Mesenchymal stem cell (in vitro differentiated cells and primary cell): Measurements from ENCODE around the gene OR2V2.
A peak's percentile ranks its signal among the peaks of the same experiment; 100 is the strongest.

Experiments used
- DNase-seq: peaks from one replicate; pipeline ENCODE4 v3.0.0-alpha.2; 2013
- H2AFZ ChIP-seq: one replicate; pipeline ENCODE4 v1.6.1; 2013; ENCODE audit warnings: low read depth, mild to moderate bottlenecking, control low read depth, inconsistent platforms, low read length, moderate library complexity
- H2AK5ac ChIP-seq: 2 replicates; pipeline ENCODE4 v1.6.1; 2013; ENCODE audit warnings: low read length, moderate library complexity, mild to moderate bottlenecking, inconsistent platforms; ENCODE audit not compliant: severe bottlenecking
- H2BK120ac ChIP-seq: one replicate; pipeline ENCODE4 v1.6.1; 2013; ENCODE audit warnings: low read depth, mild to moderate bottlenecking, inconsistent platforms, low read length, moderate library complexity
- H2BK12ac ChIP-seq, 2 experiments: one replicate each; pipeline ENCODE4 v1.6.1; 2013; ENCODE audit warnings: inconsistent platforms in 2 of 2, low read length in 2 of 2, mild to moderate bottlenecking in 2 of 2, moderate library complexity in 2 of 2, control low read depth in 1 of 2
- H2BK15ac ChIP-seq: one replicate; pipeline ENCODE4 v1.6.1; 2013; ENCODE audit warnings: mild to moderate bottlenecking, low read depth, inconsistent platforms; ENCODE audit not compliant: poor library complexity, severe bottlenecking
- H2BK5ac ChIP-seq: 2 replicates; pipeline ENCODE4 v1.6.1; 2013; ENCODE audit warnings: low read depth, mild to moderate bottlenecking, low read length, control low read depth, inconsistent platforms; ENCODE audit not compliant: poor library complexity, severe bottlenecking
- H3K14ac ChIP-seq, 2 experiments: one replicate each; pipeline ENCODE4 v1.6.1; 2013; ENCODE audit warnings: inconsistent platforms in 2 of 2, low read length in 2 of 2, control low read depth in 1 of 2, mild to moderate bottlenecking in 1 of 2, moderate library complexity in 1 of 2
- H3K18ac ChIP-seq, 2 experiments: one replicate each; pipeline ENCODE4 v1.6.1; 2013; ENCODE audit warnings: inconsistent platforms in 2 of 2, low read length in 2 of 2, control low read depth in 1 of 2, low read depth in 1 of 2, mild to moderate bottlenecking in 1 of 2
- H3K23ac ChIP-seq, 2 experiments: one replicate each; pipeline ENCODE4 v1.6.1; 2013; ENCODE audit warnings: inconsistent platforms in 2 of 2, low read length in 2 of 2, mild to moderate bottlenecking in 2 of 2, moderate library complexity in 2 of 2, control low read depth in 1 of 2
- H3K27ac ChIP-seq: 2 replicates; pipeline ENCODE4 v1.5.1; 2013; ENCODE audit warnings: mild to moderate bottlenecking, moderate library complexity, low read length, control low read depth, inconsistent platforms; ENCODE audit not compliant: poor library complexity, severe bottlenecking
- H3K27me3 ChIP-seq, 2 experiments: 2 replicates each; pipeline versions ENCODE4 v1.6.1 to v1.7.0; 2013; ENCODE audit warnings: low read length in 2 of 2, mild to moderate bottlenecking in 2 of 2, moderate library complexity in 2 of 2, control low read depth in 1 of 2, inconsistent platforms in 1 of 2; ENCODE audit not compliant: control insufficient read depth in 1 of 2, insufficient read depth in 1 of 2
- H3K36me3 ChIP-seq, 2 experiments: 2 replicates each; pipeline versions ENCODE4 v1.6.1 to v1.7.0; 2013; ENCODE audit warnings: low read length in 2 of 2, control low read depth in 1 of 2, inconsistent platforms in 1 of 2, low read depth in 1 of 2, mild to moderate bottlenecking in 1 of 2; ENCODE audit not compliant: insufficient read depth in 2 of 2, control insufficient read depth in 1 of 2
- H3K4ac ChIP-seq, 2 experiments: one replicate each; pipeline ENCODE4 v1.6.1; 2013; ENCODE audit warnings: inconsistent platforms in 2 of 2, low read length in 2 of 2, mild to moderate bottlenecking in 2 of 2, moderate library complexity in 2 of 2, control low read depth in 1 of 2, low read depth in 1 of 2
- H3K4me1 ChIP-seq: 2 replicates; pipeline ENCODE4 v1.6.1; 2013; ENCODE audit warnings: low read depth, low read length, control low read depth; ENCODE audit not compliant: control insufficient read depth, insufficient read depth
- H3K4me2 ChIP-seq: 2 replicates; pipeline ENCODE4 v1.6.1; 2013; ENCODE audit warnings: low read length, mild to moderate bottlenecking, inconsistent platforms; ENCODE audit not compliant: poor library complexity, severe bottlenecking
- H3K4me3 ChIP-seq, 2 experiments: 2 replicates each; pipeline versions ENCODE4 v1.5.1 to v1.7.0; 2013; ENCODE audit warnings: low read length in 2 of 2, mild to moderate bottlenecking in 2 of 2, control low read depth in 1 of 2, low read depth in 1 of 2; ENCODE audit not compliant: insufficient read depth in 1 of 2
- H3K79me1 ChIP-seq: replicated peaks from 2 replicates; pipeline ENCODE4 v1.6.1; 2013; ENCODE audit warnings: mild to moderate bottlenecking, control low read depth, low read length, inconsistent platforms; ENCODE audit not compliant: poor library complexity, severe bottlenecking
- H3K9ac ChIP-seq: 2 replicates; pipeline ENCODE4 v1.7.0; 2013; ENCODE audit warnings: mild to moderate bottlenecking, low read length, moderate library complexity
- H3K9me3 ChIP-seq: 2 replicates; pipeline ENCODE4 v1.7.0; 2013; ENCODE audit warnings: mild to moderate bottlenecking, low read length; ENCODE audit not compliant: control insufficient read depth
- H4K8ac ChIP-seq: one replicate; pipeline ENCODE4 v1.6.1; 2013; ENCODE audit warnings: inconsistent platforms, mild to moderate bottlenecking, low read length, moderate library complexity
- H4K91ac ChIP-seq: one replicate; pipeline ENCODE4 v1.6.1; 2013; ENCODE audit warnings: mild to moderate bottlenecking, low read length, inconsistent platforms
- WGBS: methylation state at CpG from one replicate; pipeline ENCODE4 v1.1.7; 2013; ENCODE audit warnings: mixed read lengths; 5-methylcytosine and 5-hydroxymethylcytosine counted together

The OR2V2 gene

DNA sequence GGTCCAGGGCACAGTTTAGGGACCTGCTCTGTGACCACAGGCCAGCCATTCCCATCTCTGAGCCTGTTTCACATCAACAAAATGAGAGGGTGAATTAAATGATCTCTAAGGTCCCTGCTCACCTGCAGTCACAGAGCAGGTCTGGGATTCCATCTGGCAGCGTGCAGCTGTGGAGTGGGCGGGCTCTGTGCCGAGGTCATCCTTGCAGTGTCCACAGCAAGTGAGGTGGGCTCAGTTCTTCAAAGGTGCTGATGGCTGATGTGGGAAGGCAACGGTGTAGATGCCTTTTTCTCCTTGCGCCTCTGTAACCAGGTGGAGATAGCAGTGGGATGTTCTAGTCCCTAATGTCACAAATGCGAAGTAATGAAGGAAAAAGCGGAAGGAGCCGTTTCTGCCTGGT is 28.3 kb upstream of the OR2V2 start:
- no peak overlapping the region for H4K91ac ChIP-seq
- H3K36me3 ChIP-seq, result no peaks in the 10 kb centered on the region
- no peak overlapping the region for H2AK5ac ChIP-seq
- no peak overlapping the region for H3K27ac ChIP-seq
- no peak overlapping the region for H2BK5ac ChIP-seq
- no peak overlapping the region for H2BK120ac ChIP-seq
- H3K9ac ChIP-seq, result no peak overlapping the region
- no peak overlapping the region for H3K4me2 ChIP-seq
- no peak for DNase-seq
- no peak overlapping the region for H2BK12ac ChIP-seq
- peaks cover 3% of the 10 kb centered on the region for H3K4me1 ChIP-seq
- H2AFZ ChIP-seq, result no peak overlapping the region
- 82% methylated on average over 8 of the region's 8 CpGs for WGBS
- H2BK15ac ChIP-seq, result no peak overlapping the region
- no peak overlapping the region for H3K23ac ChIP-seq
- no peak overlapping the region for H3K18ac ChIP-seq
- H3K4me3 ChIP-seq, result no peak overlapping the region
- H3K4ac ChIP-seq, result no peak overlapping the region
- H3K9me3 ChIP-seq, result no peaks in the 10 kb centered on the region
- peaks cover 5 to 6% of the 10 kb centered on the region in 2 experiments for H3K27me3 ChIP-seq
- no peak overlapping the region for H3K14ac ChIP-seq
- H3K79me1 ChIP-seq, result no peaks in the 10 kb centered on the region
- H4K8ac ChIP-seq, result no peak overlapping the region

DNA sequence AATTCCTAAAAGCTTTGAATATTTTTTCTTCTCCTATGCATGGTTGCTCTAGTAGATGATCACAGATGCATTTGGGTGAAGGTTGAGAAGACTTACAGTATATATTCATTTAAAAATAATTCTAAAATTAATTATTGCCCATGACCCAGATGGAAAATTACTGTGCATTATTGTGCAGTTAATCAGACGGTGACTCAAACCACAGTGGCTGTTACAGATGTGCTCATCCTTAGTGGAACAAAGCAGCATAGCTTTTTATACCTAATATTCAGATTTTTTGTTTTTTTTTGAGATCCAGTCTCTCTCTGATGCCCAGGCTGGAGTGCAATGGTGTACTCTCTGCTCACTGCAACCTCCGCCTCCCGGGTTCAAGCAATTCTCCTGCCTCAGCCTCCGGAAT is 27.1 kb upstream of the OR2V2 start:
- H2BK5ac ChIP-seq, result no peak overlapping the region
- no peak overlapping the region for H3K27ac ChIP-seq
- WGBS, result 92% methylated on average over 4 of the region's 4 CpGs

GRCh38 chr5:181120761-181121160 is 26.6 kb upstream of the OR2V2 start:
- Histone ChIP-seq H2BK5ac (no peak overlapping the region), H4K91ac (no peak overlapping the region), H3K79me1 (no peaks in the 10 kb centered on the region), H3K4ac (no peak overlapping the region), H2AFZ (no peak overlapping the region), H4K8ac (no peak overlapping the region), H2BK12ac (no peak overlapping the region), H3K27me3 (peaks cover 0 to 4% of the 10 kb centered on the region in 2 experiments), H3K23ac (no peak overlapping the region), H2AK5ac (no peak overlapping the region), H3K9ac (no peak overlapping the region), H2BK15ac (no peak overlapping the region), H3K14ac (no peak overlapping the region), H3K4me2 (no peak overlapping the region), H3K9me3 (no peaks in the 10 kb centered on the region), H3K4me1 (peaks cover 3% of the 10 kb centered on the region), H3K18ac (no peak overlapping the region), H3K4me3 (no peak overlapping the region), H3K27ac (no peak overlapping the region), H3K36me3 (no peaks in the 10 kb centered on the region), H2BK120ac (no peak overlapping the region)
- WGBS, result 87% methylated on average over 5 of the region's 5 CpGs
- no peak for DNase-seq

More for the DNA sequence above, 27.1 kb upstream of the OR2V2 start:
- no peak for DNase-seq
- H3K4me1 ChIP-seq, result peaks cover 3% of the 10 kb centered on the region
- no peak overlapping the region for H3K23ac ChIP-seq
- H2AFZ ChIP-seq, result no peak overlapping the region
- no peak overlapping the region for H3K14ac ChIP-seq
- H2AK5ac ChIP-seq, result no peak overlapping the region
- H4K8ac ChIP-seq, result no peak overlapping the region
- no peaks in the 10 kb centered on the region for H3K79me1 ChIP-seq
- H3K4me3 ChIP-seq, result no peak overlapping the region
- no peak overlapping the region for H3K4ac ChIP-seq
- H3K36me3 ChIP-seq, result no peaks in the 10 kb centered on the region
- no peak overlapping the region for H2BK120ac ChIP-seq
- H3K18ac ChIP-seq, result no peak overlapping the region
- peak overlapping the region; percentile 49 for H3K9ac ChIP-seq
- no peak overlapping the region for H2BK15ac ChIP-seq
- H3K9me3 ChIP-seq, result no peaks in the 10 kb centered on the region
- no peak overlapping the region for H3K4me2 ChIP-seq
- H2BK12ac ChIP-seq, result no peak overlapping the region
- H3K27me3 ChIP-seq, result peaks cover 0 to 4% of the 10 kb centered on the region in 2 experiments
- no peak overlapping the region for H4K91ac ChIP-seq

- H3K36me3 ChIP-seq, result peaks cover 0 to 2% of the 10 kb centered on the region in 2 experiments
- H3K4ac ChIP-seq, result no peak overlapping the region
- no peak overlapping the region for H4K91ac ChIP-seq
- no peaks in the 10 kb centered on the region for H3K79me1 ChIP-seq
- no peak overlapping the region for H3K4me2 ChIP-seq
- no peak overlapping the region for H2BK5ac ChIP-seq
- no peak overlapping the region for H2AFZ ChIP-seq
- no peak overlapping the region for H3K23ac ChIP-seq
- no peak overlapping the region for H2BK15ac ChIP-seq
- no peak overlapping the region for H3K27ac ChIP-seq
- peaks cover 5% of the 10 kb centered on the region for H3K4me1 ChIP-seq
- H4K8ac ChIP-seq, result no peak overlapping the region
- no peak overlapping the region for H2BK120ac ChIP-seq
- no peak overlapping the region for H3K4me3 ChIP-seq
- no peak overlapping the region for H2BK12ac ChIP-seq
- peaks cover 4 to 6% of the 10 kb centered on the region in 2 experiments for H3K27me3 ChIP-seq
- H3K18ac ChIP-seq, result no peak overlapping the region
- no peak for DNase-seq
- no peak overlapping the region for H3K9ac ChIP-seq
- no peak overlapping the region for H3K14ac ChIP-seq
- H3K9me3 ChIP-seq, result no peaks in the 10 kb centered on the region
- peak overlapping the region; percentile 65 for H2AK5ac ChIP-seq
- 81% methylated on average over 28 of the region's 28 CpGs for WGBS
Measured at GRCh38 chr5:181121675-181122561, 25.5 kb upstream of the OR2V2 start.
